NOMO-1 treated with dmso at 0.1 percent for 144 hours (cell line): ENCODE measurements around the gene IFNL1.
"Not testable (repeated sequence)": the region's sequence is repeated elsewhere in the genome, so short reads cannot be mapped to it uniquely, and the experiment has no call there.

Experiments
- DNase-seq: peaks from one replicate; lab custom pipeline; 2025; ENCODE audit not compliant: unreplicated experiment; lab: John Stamatoyannopoulos, UW

IFNL1 gene

GRCh38 chr19:39328046-39328705 lies 32.0 kb downstream of the IFNL1 start:
- no peak for DNase-seq

GRCh38 chr19:39329948-39330347 lies 33.7 kb downstream of the IFNL1 start:
- DNase-seq = no peak

DNA sequence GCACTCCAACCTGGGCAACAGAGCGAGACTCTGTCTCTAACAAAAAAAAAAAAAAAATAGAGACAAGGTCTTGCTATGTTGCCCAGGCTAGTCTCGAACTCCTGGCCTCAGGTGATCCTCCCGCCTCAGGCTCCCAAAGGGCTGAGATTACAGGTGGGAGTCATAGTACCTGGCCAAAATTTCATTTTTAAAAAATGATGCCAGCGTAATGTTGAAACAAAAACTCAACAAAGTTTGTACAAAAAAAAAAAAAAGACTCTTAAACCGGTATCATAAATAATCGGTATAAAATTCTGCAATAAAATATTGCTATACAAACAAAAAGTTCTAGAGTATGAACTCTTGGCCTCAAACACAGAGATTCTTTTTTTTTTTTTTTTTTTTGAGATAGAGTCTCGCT lies 36.1 kb downstream of the IFNL1 start:
- DNase-seq = no peak

DNA sequence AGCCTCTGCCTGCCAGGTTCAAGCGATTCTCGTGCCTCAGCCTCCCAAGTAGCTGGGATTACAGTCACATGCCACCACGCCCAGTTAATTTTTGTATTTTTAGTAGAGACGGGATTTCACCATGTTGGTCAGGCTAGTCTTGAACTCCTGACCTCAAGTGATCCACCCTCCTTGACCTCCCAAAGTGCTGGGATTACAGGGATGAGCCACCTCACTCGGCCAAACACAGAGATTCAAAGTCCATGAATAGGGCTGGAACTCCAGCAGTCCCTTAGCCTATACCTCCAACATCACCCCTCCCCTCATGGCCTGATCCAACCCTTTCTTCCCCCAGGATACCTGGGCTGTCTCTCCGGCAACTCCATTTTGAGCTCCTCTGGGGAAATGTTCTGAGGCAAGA lies 36.5 kb downstream of the IFNL1 start:
- DNase-seq = not testable (repeated sequence)

DNA sequence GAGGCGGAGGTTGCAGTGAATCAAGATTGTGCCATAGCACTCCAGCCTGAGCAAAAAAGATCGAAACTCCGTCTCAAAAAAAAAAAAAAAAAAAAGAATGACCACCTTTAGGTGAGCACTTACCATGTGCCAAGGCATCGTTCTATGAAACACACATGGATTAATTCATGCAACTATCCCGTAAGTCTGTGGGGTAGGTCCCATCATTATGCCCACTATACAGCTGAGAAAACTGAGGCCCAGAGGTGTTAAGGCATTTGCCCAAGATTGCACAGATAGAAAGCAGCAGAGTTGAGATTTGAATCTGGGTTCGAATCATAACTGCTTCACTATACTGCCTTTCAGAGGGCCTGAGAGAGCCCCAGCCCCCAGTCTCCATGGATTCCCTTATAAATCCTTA lies 37.3 kb downstream of the IFNL1 start:
- DNase-seq = no peak

DNA sequence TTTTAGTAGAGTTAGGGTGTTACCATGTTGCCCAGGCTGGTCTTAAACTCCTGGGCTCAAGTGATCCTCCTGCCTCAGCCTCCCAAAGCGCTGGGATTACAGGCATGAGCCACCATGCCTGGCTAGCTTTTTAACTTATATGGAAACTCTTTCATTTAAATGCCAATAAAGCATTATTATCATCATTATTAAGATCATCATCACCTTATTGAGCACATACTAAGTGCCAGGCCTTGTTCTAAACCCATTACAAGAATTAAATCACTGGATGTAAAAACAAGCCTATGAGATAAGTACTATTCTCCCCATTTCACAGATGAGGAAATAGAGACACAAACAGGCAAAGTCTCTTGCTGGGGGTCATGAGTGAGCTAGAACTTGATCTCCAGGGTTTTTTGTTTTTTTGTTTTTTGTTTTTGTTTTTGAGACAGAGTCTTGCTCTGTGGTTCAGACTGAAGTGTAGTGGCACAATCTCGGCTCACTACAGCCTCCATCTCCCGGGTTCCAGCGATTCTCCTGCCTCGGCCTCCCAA lies 38.3 kb downstream of the IFNL1 start:
- DNase-seq = no peak

DNA sequence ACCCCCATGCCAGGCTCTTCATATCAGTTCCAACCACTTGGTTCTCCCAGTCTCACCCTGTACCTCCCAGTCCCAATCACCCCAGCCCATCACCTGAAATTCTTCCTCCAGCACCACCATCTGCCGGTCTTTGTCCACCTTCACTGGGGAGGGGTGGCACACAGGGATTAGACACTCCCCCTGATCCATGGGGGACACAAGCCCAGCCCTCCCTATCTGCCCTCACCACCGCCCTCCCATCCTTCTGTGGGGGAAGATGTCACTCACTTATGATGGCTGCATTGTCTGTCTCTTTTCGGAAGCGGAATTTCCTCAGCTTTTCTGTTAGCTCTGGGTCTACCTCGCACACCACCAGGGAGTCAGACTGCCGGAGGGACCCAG lies 39.0 kb downstream of the IFNL1 start:
- DNase-seq = no peak

- DNase-seq = no peak
Observed at GRCh38 chr19:39336483-39336882, 40.3 kb downstream of the IFNL1 start.

DNA sequence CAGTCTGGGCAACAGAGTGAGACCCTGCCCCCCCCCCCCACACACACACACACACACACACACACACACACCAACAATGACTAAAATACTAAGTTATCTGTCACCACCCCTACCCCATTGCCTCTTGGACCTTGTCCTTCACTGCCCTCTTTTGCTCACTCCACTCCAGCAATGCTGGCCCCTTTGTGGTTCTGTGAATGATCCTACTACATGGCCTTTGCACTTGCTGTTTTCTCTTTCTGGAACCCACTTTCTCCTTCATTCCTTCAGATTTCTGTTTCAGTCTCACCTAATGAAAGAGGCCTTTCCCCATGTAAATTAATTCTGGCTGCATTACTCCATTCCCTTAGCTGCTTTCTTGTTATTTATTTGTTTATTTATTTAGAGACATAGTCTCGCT lies 43.5 kb downstream of the IFNL1 start:
- DNase-seq = no peak

GRCh38 chr19:39340156-39340555 lies 43.9 kb downstream of the IFNL1 start:
- not testable (repeated sequence) for DNase-seq

DNA sequence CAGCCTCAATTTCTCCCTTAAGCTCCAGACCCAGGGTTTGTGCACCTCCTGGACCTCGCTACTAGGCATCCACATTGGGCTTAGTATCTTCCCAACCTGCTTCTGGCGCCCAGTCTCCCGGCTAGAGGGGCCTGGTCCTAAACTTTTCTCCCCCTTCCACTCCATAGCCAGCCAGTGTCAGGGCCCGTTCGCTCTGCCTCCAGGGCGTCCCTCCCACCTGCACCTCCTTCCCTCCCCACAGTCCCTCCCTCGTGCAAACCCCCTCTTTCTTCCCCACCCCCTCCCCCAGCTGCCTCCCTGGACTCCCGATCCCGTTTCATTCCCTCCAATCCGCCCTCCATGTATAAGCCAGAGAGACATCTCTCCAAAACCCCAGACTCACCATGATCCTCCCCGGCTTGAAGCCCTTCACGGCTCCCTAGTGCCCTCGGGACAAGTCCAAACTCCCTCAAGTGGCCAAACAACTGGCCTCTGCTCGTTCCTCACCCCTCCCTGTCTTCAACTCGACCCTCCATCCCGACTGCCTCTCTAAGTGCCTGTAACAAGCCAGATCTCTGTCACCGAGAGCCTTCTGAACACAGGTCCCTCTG lies 45.0 kb downstream of the IFNL1 start:
- DNase-seq = no peak

- DNase-seq = peak; percentile 100
Observed at GRCh38 chr19:39341719-39342604, 45.8 kb downstream of the IFNL1 start, which contains the start of gene SAMD4B. Gene SAMD4B (plus strand): TSS chr19:39342421. CDS start chr19:39356894, 14,473 bp downstream.

DNA sequence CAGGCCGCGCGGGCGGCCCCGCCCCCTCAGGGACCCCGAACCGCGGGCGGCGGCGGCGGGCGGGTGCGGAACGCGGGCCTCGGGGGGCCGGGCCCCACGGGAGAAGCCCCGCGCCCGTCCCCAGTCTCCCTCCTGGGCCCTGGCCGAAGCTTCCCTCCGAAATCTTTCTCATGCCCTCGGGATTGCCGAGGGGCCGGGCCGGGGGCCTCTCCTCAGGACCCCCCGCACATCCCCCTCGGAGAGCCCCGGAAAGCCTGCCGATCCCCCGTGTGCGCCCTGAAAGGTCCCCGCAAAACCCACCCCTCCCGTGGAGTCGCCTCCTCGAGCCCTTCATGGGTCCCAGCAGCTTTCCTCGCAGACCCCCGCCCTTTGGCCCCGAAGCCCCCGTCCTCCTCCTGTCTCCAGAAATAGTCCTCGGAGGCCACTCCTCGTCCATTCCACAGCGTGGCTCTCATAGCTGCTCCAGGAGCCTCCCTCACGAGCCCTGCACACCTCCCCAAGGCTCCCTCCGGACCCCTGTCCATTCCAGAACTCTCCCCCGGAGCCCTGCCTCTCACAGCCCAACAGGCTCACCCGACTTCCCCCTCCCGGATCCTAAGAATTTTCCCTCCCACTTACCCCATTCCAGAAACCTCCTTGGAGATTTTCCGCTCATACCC lies 46.6 kb downstream of the IFNL1 start:
- no peak for DNase-seq

- no peak for DNase-seq
Observed at GRCh38 chr19:39345956-39346355, 49.7 kb downstream of the IFNL1 start.

GRCh38 chr19:39347332-39348164 lies 51.3 kb downstream of the IFNL1 start:
- no peak for DNase-seq
